Kidney epithelial cell (primary cell): ENCODE results near the gene KRT12. TPM values are rescaled to one million over a fixed set of nuclear protein-coding genes. Genes with fewer than 3 reads are reported as not detected.

Source experiments
- DNase-seq: peaks from one replicate; pipeline ENCODE4 v3.0.0-alpha.2; 2010; ENCODE audit warnings: low read depth
- H3K27me3 ChIP-seq: 2 replicates; pipeline ENCODE4 v1.6.0; 2011; ENCODE audit warnings: low read length; ENCODE audit not compliant: control insufficient read depth, insufficient read depth
- H3K36me3 ChIP-seq: 2 replicates; pipeline ENCODE4 v1.5.1; 2011; ENCODE audit warnings: low read length; ENCODE audit not compliant: control insufficient read depth, insufficient read depth
- H3K4me3 ChIP-seq: 2 replicates; pipeline ENCODE4 v1.5.1; 2011; ENCODE audit warnings: low read depth, mild to moderate bottlenecking, control low read depth, low read length
- total RNA-seq: library from RNA; depleted of rRNA; stranded (reverse); fragments of >200 nt; gene quantifications from 2 replicates; pipeline ENCODE4 v1.2.3, GENCODE V29; 2015
- TF ChIP-seq, protein P1 (sequence below): IDR thresholded peaks from 2 replicates; pipeline ENCODE4 v1.5.1; 2011; ENCODE audit warnings: mild to moderate bottlenecking, moderate library complexity, low read length, control low read depth, inconsistent platforms; ENCODE audit not compliant: insufficient read depth, poor library complexity, severe bottlenecking

The KRT12 gene
- total RNA-seq, 1 donor from 2014 or later, result not detected

DNA sequence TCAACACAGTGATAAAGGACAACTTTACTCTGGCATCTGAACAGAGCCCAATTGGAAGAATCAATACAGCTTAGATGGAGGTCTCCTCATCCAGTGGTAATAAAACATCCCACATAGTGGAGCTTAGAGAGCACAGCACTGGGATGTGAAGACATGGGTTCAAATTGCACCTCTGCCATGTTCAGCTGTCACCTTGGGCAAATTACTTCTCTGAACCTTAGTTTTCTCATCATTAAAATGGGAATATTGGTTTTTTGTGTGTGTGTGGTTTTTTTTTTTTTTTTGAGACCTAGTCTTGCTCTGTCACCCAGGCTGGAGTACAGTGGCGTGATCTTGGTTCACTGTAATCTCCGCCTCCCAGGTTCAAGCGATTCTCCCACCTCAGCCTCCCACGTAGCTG is 31.0 kb downstream of the KRT12 start:
- Histone ChIP-seq H3K27me3 (no peaks in the 10 kb centered on the region), H3K4me3 (no peak overlapping the region), H3K36me3 (no peaks in the 10 kb centered on the region)
- TF ChIP-seq, protein P1, sequence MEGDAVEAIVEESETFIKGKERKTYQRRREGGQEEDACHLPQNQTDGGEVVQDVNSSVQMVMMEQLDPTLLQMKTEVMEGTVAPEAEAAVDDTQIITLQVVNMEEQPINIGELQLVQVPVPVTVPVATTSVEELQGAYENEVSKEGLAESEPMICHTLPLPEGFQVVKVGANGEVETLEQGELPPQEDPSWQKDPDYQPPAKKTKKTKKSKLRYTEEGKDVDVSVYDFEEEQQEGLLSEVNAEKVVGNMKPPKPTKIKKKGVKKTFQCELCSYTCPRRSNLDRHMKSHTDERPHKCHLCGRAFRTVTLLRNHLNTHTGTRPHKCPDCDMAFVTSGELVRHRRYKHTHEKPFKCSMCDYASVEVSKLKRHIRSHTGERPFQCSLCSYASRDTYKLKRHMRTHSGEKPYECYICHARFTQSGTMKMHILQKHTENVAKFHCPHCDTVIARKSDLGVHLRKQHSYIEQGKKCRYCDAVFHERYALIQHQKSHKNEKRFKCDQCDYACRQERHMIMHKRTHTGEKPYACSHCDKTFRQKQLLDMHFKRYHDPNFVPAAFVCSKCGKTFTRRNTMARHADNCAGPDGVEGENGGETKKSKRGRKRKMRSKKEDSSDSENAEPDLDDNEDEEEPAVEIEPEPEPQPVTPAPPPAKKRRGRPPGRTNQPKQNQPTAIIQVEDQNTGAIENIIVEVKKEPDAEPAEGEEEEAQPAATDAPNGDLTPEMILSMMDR, result no peak
- no peak for DNase-seq

DNA sequence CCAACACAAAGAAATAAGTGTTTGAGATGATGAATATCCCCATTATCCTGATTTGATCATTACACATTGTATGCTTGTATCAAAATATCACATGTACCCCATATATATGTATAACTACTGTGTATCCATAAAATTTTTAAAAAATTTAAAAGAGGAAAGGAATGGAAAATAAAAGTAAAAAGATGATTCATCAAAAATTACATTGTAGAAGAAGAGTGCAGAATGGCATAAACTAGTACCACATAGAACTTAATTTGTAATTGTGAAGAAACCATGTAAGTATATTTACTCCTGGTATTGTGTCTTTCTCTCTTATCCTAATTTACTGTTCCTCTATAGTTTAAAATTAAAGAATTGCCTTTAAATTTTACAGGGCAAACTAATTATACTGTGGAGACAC is 33.1 kb downstream of the KRT12 start:
- DNase-seq, result no peak
- Histone ChIP-seq H3K4me3 (no peak overlapping the region), H3K36me3 (no peaks in the 10 kb centered on the region), H3K27me3 (no peaks in the 10 kb centered on the region)
- TF ChIP-seq, protein P1, result no peak

DNA sequence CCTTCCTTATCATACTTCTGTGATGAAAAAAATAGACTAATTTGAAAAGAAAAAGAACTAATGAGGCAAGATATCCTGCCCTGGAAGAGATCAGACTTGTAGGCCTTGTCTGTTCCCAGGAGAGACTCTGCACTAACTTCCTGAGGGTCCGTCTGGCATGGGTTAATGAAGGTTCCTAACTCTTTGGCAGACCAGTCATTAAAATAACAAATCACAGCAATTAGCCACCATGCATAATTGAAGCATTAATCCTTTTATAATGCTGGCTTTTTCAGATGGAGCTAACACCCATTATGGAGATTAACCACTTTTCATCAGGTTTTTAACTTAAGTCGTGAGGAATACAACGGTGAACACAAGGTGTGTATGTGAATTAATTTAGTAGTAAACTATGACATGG is 34.2 kb downstream of the KRT12 start:
- H3K4me3 ChIP-seq, result no peak overlapping the region
- DNase-seq, result no peak
- TF ChIP-seq, protein P1, result no peak
- H3K36me3 ChIP-seq, result no peaks in the 10 kb centered on the region
- no peaks in the 10 kb centered on the region for H3K27me3 ChIP-seq

DNA sequence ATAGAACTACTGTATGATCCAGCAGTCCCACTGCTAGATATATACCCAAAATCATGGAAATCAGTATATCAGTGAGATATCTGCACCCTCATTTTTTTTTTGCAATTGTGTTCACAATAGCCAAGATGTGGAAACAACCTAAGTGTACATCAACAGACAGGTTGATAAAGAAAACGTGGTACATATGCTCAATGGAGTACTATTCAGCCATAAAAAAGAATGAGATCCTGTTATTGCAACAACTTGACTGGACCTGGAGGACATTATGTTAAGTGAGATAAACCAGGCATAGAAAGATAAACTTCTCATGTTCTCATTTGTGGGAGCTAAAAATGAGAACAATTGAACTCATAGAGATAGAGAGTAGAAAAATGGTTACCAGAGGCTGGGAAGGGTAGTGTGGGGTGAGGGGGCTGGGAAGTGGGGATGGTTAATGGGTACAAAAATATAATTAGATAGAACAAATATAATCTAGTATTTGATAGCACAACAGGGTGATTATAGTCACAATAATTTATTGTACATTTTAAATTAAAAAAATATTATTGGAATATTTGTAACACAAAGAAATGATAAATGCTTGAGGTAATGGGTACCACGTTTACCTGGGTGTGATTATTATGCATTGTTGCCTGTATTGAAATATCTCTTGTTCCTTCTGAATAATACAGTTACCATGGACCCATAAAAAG is 36.8 kb downstream of the KRT12 start:
- no peak for DNase-seq
- TF ChIP-seq, protein P1, result no peak
- Histone ChIP-seq H3K27me3 (no peaks in the 10 kb centered on the region), H3K4me3 (no peak overlapping the region), H3K36me3 (no peaks in the 10 kb centered on the region)

DNA sequence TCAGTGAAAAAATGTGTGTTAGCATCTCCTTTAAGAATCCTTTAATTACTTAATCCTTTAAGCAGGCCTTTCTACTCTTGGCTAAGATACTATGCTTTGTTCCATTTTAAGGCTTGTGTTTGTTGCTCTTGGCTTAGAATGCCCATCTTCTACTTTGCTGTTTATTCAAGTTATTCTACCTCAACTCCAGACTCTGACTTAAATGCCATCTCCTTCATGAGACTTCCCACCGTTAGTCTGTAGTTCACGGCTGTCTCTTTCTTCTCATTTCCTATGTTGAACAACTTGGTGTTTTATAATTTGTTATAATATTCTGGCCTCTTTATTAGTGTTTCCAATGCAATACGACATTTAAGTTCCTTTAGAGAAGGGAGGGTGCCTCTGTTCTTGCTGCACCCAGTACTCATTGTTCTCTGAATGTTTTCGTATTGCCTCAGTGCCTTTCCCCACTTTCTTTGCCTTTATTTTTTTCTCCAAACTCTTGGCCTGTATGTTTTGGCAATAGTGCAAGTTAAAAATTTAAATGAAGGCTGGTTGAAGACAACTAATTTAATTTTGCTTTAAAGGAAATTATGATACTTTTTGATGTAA is 38.5 kb downstream of the KRT12 start:
- H3K4me3 ChIP-seq, result no peak overlapping the region
- DNase-seq, result no peak
- H3K27me3 ChIP-seq, result no peaks in the 10 kb centered on the region

More for the DNA sequence above, 38.5 kb downstream of the KRT12 start:
- H3K36me3 ChIP-seq, result no peaks in the 10 kb centered on the region
- TF ChIP-seq, protein P1, result no peak
